Adrenal gland (tissue), 12 donors: ENCODE measurements around the gene ALDOA. TPM values are rescaled to one million over a fixed set of nuclear protein-coding genes. Genes with fewer than 3 reads are reported as not detected.

Source experiments
- DNase-seq, 7 donors: peaks; one replicate each; pipeline ENCODE4 v3.0.0-alpha.2; 2019 to 2020
- H3K27ac ChIP-seq, 5 donors: fragments of 200-600 bp; sonication (generic) in 4 of 5; 1 replicate in 3 of 5; 2 replicates in 2 of 5; pipeline versions ENCODE4 v1.5.1 to v1.8.0; 2016 to 2020; ENCODE audit warnings: mild to moderate bottlenecking in 1 of 5
- H3K27me3 ChIP-seq: fragments of 200-600 bp; 2 replicates; pipeline ENCODE4 v1.8.0; 2021
- H3K36me3 ChIP-seq, 2 donors: fragments of 200-600 bp; replicated peaks in 1 of 2; 1 replicate in 1 of 2; 2 replicates in 1 of 2; pipeline versions ENCODE4 v1.5.1 to v1.8.0; 2018 to 2022
- H3K4me1 ChIP-seq, 2 donors: fragments of 200-600 bp; replicated peaks in 1 of 2; 1 replicate in 1 of 2; 2 replicates in 1 of 2; pipeline versions ENCODE4 v1.5.1 to v1.8.0; 2018 to 2021
- H3K4me3 ChIP-seq, 4 donors: fragments of 200-600 bp; sonication (generic) in 3 of 4; one replicate each; pipeline ENCODE4 v1.5.1; 2016 to 2018
- H3K9me3 ChIP-seq, 3 donors: fragments of 200-600 bp; sonication (generic) in 1 of 3; replicated peaks in 1 of 3; 1 replicate in 2 of 3; 2 replicates in 1 of 3; pipeline versions ENCODE4 v1.5.1 to v1.8.0; 2016 to 2021
- CTCF ChIP-seq, 6 experiments: fragments of 450-650 bp in 4 of 6; fragments of 200-600 bp in 2 of 6; sonication (generic) in 1 of 6; IDR thresholded peaks; 1 replicate in 5 of 6; 2 replicates in 1 of 6; pipeline versions ENCODE4 v1.5.1 to v1.8.0; 2016 to 2021; ENCODE audit warnings: antibody characterized with exemption in 6 of 6, mild to moderate bottlenecking in 2 of 6, moderate library complexity in 1 of 6
- POLR2A ChIP-seq, 2 donors: fragments of 450-650 bp; IDR thresholded peaks; one replicate each; pipeline ENCODE4 v1.6.1; 2017; ENCODE audit warnings: antibody characterized with exemption in 2 of 2, mild to moderate bottlenecking in 2 of 2, moderate library complexity in 1 of 2
- WGBS, 4 donors: extraction: QIAGEN DNeasy Blood & Tissue Kit in 2 of 4; methylation state at CpG; one replicate each; pipeline versions ENCODE4 v1.1.5 to v1.1.7; 2013 to 2017; 5-methylcytosine and 5-hydroxymethylcytosine counted together
- intact Hi-C, 2 donors: fragments of 100-400 bp; cut with DNase I; formaldehyde crosslinking; loops; one replicate each; pipeline versions ENCODE4 v1.14.1 to v1.15.0; 2022 to 2023
- polyA plus RNA-seq, 3 donors: library from polyadenylated mRNA; stranded (reverse); fragments of 200-250 nt in 2 of 3; fragments of 350-450 nt in 1 of 3; fragmentation: Illumina TruSeq in 1 of 3; extraction: RNeasy Lipid Tissue Mini Kit (QIAGEN cat#74804) in 1 of 3; gene quantifications; one replicate each; pipeline ENCODE4 v1.2.3, GENCODE V29; 2013 to 2014
- total RNA-seq, 9 donors: library from RNA; depleted of rRNA in 4 of 9; stranded (reverse); fragments of >200 nt in 4 of 9; fragments of 120-200 nt in 1 of 9; fragmentation: NEBNext Ultra II Directional in 1 of 9; extraction: Animal tissue kit (Norgen Biotek cat#: 25700) in 1 of 9; gene quantifications; one replicate each; pipeline versions ENCODE4 v1.1.0 to v1.2.4, GENCODE V29; 2013 to 2023
- donor health status: healthy with polysubstance abuse.
- donor health status: Bipolar disorder and iron deficiency.
- donor health status: DM: yes; HTN: yes; CAD: no.
- donor health status: DM: no; HTN: no; CAD: no.
- donor health status: DM: no; HTN: no; CAD: no.
- donor health status: DM: yes; HTN: yes; CAD: no.

Gene ALDOA
- total and polyA plus RNA-seq, 12 donors = 623 to 1,930 (median 1,345) TPM

DNA sequence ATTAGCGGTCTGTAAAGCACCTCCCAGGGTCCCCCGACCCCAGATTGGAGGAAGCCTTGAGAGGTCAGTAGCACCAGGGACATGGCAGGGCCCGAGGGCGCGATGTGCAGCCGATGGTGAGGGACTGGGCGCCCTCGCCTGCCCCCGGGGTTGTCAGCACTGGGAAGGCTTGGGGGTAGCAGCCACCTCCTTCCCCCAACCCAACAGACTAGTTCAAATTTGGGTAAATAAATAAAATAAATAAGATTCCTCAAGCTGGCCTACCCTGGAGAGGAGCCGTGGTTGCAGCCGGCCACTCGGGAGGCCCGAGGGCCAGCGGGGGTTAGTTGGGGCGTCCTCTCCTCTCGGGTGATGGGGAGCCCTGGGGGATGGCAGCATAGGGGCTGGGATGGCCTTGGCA is 41.1 kb upstream of the ALDOA start:
- WGBS, 4 donors = 69 to 78% (median 73%) methylated on average over 12 to 16 of the region's 16 CpGs
- Histone ChIP-seq H3K4me3 (no peak overlapping the region), H3K4me1 (no peaks in the 10 kb centered on the region), H3K27ac (no peak overlapping the region), H3K9me3 (no peaks in the 10 kb centered on the region), H3K27me3 (no peaks in the 10 kb centered on the region), H3K36me3 (no peaks in the 10 kb centered on the region)
- intact Hi-C loops = loop anchor here in 1 of 2 donors (10.0 kb wide), 1 partner anchor 320 kb away; no protein-coding TSS in a partner anchor
- no peak for TF ChIP-seq POLR2A (IDR thresholded peaks at IDR 0.05)
- TF ChIP-seq CTCF (IDR thresholded peaks at IDR 0.05) = no peak
- no peak for DNase-seq

DNA sequence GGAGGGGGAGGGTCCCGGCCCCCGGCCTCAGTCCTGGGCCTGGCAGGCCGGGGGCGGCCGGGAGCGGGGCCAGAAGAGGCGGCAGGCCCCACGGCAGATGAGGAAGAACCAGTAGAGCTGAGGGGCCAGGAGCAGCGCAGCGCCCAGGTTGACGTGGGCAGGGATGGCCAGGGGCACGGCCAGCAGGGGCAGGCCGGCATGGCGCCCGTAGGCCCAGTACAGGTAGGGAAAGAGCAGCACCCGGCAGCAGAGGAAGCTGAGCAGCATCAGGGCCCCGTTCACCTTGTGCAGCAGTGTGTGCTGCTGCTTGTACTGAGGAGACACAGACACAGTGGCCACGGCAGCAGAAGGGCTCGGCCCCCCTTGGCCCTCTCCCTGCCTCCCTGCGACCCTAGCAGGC is 40.4 kb upstream of the ALDOA start:
- H3K9me3 ChIP-seq = no peaks in the 10 kb centered on the region

DNA sequence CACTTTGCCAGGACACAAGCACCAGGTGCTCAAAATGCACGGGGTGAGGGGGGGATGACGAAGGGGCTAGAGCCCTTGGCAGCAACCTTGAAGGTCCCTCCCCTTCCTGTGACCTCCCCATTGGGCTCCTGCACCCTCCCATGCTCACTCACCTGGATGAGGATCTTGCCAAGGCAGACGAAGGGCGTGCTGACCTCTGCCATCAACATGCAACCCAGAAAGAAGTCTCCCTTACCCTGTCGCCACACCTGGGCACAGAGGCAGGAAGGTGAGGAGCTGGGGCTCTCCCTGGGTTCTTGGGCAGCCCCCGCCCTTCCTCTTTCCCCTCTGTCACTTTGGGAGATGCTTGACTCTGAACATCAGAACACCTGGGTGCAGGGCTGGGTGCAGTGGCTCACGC is 40.0 kb upstream of the ALDOA start:
- Histone ChIP-seq H3K27me3 (no peaks in the 10 kb centered on the region), H3K4me3 (no peak overlapping the region), H3K27ac (no peak overlapping the region), H3K9me3 (no peaks in the 10 kb centered on the region), H3K4me1 (no peaks in the 10 kb centered on the region), H3K36me3 (no peaks in the 10 kb centered on the region)
- TF ChIP-seq CTCF (IDR thresholded peaks at IDR 0.05) = no peak
- intact Hi-C loops = loop anchor here in 1 of 2 donors (10.0 kb wide), 1 partner anchor 321 kb away; no protein-coding TSS in a partner anchor
- WGBS, 4 donors = 57 to 89% (median 63%) methylated on average over 2 to 7 of the region's 7 CpGs
- DNase-seq = no peak

More for the DNA sequence above, 40.4 kb upstream of the ALDOA start:
- Histone ChIP-seq H3K36me3 (no peaks in the 10 kb centered on the region), H3K4me3 (no peak overlapping the region), H3K4me1 (no peaks in the 10 kb centered on the region), H3K27me3 (no peaks in the 10 kb centered on the region), H3K27ac (no peak overlapping the region)
- 66 to 82% (median 75%) methylated on average over 12 to 20 of the region's 20 CpGs for WGBS, 4 donors
- intact Hi-C loops = loop anchor here in 1 of 2 donors (10.0 kb wide), 1 partner anchor 320 kb away; no protein-coding TSS in a partner anchor
- DNase-seq = no peak
- TF ChIP-seq POLR2A (IDR thresholded peaks at IDR 0.05) (no peak), CTCF (IDR thresholded peaks at IDR 0.05) (no peak)

- Histone ChIP-seq H3K27me3 (no peaks in the 10 kb centered on the region), H3K4me3 (no peak overlapping the region), H3K9me3 (no peaks in the 10 kb centered on the region), H3K36me3 (no peaks in the 10 kb centered on the region), H3K4me1 (peaks cover 0 to 6% of the 10 kb centered on the region in 2 donors), H3K27ac (no peak overlapping the region)
- TF ChIP-seq POLR2A (IDR thresholded peaks at IDR 0.05) (no peak), CTCF (IDR thresholded peaks at IDR 0.05) (no peak)
- intact Hi-C loops = loop anchor here in 1 of 2 donors (10.0 kb wide), 1 partner anchor 322 kb away; no protein-coding TSS in a partner anchor
- 88 to 92% (median 90%) methylated on average over 7 to 18 of the region's 18 CpGs for WGBS, 4 donors
- no peak for DNase-seq
Measured at GRCh38 chr16:30026449-30026848, 39.1 kb upstream of the ALDOA start.
